Subcutaneous adipose tissue (tissue), 4 donors: ENCODE measurements around the gene SIGLEC10. TPM values are rescaled to one million over a fixed set of nuclear protein-coding genes. Genes with fewer than 3 reads are reported as not detected.

Source experiments
- total RNA-seq, 4 donors: library from RNA; depleted of rRNA; stranded (reverse); fragments of >200 nt; gene quantifications; one replicate each; pipeline ENCODE4 v1.1.0, GENCODE V29; 2016
- TF ChIP-seq, protein P1 (sequence below): fragments of 450-650 bp; IDR thresholded peaks from one replicate; pipeline ENCODE4 v1.5.1; 2016; ENCODE audit warnings: low read depth, mild to moderate bottlenecking, control low read depth, antibody characterized with exemption, moderate library complexity

Gene SIGLEC10
- total RNA-seq, 4 donors from 2014 or later: 0.66 to 1.8 (median 1.7) TPM; not detected in 1

DNA sequence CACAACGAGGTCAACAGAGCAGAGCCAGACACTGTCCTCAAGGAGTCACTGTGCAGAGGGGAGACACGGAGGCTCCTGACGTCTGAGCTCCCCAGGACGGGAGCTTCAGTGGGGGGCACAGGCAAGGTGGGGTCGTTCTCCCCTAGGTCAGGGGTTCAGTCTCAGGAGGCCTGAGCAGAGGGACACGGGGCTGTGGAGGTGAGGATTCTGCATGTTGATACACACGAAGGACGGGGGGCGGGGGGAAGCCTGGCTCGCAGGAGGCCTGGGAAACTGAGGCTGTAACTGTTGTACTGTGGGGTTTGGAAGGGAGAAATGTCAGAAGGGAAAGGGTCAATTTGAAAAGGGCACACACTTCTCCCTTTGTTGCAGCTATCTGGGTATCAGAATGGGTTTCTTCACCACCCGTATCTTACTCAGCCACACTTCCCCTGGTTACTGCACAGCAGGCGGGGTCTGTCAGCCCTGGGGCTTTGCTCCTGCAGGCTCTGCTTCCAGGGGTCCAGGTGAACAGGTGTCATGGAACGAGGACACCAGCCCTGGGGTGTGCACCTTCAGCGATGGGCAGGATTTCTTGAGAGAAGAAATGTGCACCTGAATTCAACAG is 41.6 kb upstream of the SIGLEC10 start:
- TF ChIP-seq, protein P1, sequence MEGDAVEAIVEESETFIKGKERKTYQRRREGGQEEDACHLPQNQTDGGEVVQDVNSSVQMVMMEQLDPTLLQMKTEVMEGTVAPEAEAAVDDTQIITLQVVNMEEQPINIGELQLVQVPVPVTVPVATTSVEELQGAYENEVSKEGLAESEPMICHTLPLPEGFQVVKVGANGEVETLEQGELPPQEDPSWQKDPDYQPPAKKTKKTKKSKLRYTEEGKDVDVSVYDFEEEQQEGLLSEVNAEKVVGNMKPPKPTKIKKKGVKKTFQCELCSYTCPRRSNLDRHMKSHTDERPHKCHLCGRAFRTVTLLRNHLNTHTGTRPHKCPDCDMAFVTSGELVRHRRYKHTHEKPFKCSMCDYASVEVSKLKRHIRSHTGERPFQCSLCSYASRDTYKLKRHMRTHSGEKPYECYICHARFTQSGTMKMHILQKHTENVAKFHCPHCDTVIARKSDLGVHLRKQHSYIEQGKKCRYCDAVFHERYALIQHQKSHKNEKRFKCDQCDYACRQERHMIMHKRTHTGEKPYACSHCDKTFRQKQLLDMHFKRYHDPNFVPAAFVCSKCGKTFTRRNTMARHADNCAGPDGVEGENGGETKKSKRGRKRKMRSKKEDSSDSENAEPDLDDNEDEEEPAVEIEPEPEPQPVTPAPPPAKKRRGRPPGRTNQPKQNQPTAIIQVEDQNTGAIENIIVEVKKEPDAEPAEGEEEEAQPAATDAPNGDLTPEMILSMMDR: no peak

DNA sequence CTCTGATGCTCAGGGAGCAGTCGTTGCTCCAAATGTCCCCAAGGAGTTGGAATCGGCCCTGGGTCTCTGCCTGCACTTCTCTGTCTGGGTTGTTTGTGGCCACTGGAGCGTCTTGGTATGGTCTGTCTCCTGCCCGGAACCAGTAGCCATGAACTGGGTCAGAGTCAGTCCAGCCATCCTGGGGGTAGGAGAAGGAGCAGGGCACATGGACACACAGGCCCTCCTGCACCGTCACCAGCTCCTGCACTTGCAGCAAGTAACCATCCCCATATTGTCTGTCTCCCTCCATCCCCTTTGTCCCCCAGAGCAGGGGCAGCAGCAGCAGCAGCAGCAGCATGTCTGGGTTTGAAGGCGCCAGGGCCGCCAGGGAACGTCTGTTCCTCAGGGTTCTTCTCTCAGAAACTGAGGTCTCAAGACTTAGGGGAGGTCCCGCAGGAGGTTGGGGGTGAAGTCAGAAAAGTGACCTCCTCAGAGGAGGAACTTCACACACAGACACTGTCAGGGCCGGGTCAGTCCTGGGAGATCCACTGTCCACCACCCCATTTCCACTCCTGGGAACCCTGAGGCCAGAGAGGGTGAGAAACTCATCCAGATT is 40.7 kb upstream of the SIGLEC10 start, which contains the start of gene SIGLEC8:
TSS of gene SIGLEC8 (minus strand) at position 404 of the 595 bp plus-strand sequence. CDS start at position 337, 67 bp downstream.
- TF ChIP-seq, protein P1: no peak

DNA sequence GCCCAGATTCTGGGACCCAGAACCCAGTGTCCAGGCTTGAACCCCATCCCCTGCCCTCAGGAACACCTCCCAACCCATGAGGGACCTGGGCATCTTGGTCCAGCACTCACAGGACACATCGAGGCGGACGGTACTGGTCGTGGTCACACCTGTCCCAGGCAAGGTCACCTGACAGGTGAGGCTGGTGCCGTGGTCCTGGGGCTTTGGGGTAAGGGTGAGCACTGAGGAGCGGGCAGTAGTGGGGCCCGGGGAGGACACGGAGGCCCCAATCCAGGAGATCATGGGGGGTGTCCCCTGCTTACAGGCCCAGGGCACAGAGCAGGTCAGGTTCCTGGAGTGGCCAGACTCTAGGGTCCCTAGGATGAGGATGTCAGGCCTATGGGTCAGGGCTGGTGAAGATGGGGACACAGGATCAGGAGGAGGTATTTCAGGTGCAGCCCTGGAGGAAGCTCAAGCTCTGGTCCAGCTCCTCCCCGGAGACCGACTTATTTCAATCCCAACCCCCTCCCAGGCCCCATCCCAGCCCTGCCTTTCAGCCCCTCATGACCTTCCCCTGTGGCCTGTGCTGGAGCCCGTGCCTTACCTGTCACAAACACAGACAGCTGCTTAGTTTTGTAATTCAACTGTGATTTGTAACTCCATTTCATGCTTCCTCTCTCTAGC is 40.0 kb upstream of the SIGLEC10 start:
- TF ChIP-seq, protein P1: no peak

DNA sequence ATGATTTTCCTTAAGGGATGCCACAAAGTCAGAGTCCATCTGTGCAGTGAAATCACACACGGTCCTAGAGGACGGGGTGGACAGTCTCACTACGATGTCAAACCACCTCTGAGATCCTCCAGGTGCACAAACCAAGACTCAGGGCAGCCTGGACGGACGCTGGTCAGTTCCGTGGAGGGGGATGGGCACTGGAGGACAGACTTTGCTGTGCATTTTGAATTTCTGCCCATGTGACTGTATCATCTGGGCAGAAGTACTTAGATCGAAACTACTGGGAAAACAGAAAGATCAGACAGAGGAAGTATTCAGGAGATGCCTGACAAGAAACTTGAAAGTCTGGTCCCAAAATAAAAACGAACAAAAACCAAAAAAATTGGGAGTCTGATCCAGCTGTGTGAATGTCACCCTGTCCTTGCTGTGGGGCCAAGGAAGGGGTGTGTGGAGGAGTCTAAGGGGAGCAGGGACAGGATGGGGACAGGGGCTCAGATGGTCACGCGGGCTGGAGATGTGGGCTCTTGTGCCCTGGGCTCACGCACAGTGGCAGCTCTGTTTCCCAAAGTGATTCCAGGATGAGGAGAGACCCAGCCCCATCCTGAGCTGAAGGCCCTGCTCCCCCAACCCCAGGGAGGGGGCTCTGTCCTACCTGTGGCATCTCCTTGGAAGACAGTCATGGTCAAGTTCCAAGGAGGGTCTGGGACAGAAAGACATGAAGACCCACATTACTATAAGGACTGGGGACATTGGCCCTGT is 39.3 kb upstream of the SIGLEC10 start:
- TF ChIP-seq, protein P1: no peak

DNA sequence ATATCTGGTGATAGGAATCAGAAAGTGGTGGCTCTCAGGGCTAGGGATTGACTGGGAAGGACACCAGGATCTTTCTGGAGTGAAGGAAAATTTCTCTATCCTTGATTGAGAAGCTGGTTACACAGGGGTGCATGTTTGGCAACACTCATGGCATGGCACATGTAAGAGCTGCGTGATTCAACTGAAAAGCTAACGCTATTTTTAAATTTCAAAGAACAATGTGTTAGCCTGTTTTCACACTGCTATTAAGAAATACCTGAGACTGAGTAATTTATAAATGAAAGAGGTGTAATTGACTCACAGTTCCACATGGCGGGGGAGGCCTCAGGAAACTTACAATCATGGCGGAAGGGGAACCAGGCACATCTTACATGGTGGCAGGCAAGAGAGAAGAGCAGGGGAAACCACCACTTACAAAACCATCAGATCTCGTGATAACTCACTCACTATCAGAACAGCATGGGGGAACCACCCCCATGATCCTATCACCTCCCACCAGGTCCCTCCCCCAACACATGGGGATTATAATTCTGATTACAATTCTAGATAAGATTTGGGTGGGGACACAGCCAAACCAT is 33.4 kb upstream of the SIGLEC10 start:
- TF ChIP-seq, protein P1: no peak

DNA sequence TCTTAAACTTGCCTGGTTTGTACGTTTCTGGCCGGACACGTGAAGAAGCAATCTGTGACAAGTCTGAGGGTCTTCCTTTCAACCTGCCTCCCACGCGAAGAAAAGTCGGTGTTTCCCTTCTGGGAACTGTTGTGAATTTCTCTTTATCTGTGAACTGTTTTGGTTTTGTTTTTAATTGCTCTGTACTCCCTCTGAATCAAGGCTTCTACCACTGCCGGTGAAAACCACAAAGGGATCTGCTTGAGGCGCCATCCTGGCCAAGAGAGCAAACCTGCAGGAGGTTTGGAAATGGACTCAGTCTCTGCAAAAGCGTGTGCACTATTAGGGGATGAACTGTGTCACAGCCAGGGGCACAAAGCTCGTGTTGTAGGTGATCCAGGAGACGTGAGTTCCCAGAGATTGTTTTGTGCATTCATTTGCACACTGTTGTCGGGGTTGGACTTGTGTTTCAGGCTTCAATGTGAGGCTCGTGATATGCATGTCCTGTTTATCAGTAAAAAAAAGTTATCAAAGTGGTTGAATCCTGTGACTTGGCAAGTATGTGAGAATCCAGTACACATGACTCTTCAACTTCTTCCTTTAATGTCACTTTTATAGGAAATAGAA is 31.1 kb upstream of the SIGLEC10 start:
- TF ChIP-seq, protein P1: no peak
